Left lobe of liver (tissue), 2 donors: Measurements from ENCODE around the gene GET3. TPM values are rescaled to one million over a fixed set of nuclear protein-coding genes. Genes with fewer than 3 reads are reported as not detected.
"Not testable (repeated sequence)": the region's sequence is repeated elsewhere in the genome, so short reads cannot be mapped to it uniquely, and the experiment has no call there.

Source experiments
- ATAC-seq: fragments of 200-7000 bp; cut with Tn5 transposase; one replicate; pipeline ENCODE4 v1.9.1; 2020; ENCODE audit warnings: mild to moderate bottlenecking, moderate library complexity
- DNase-seq: peaks from one replicate; pipeline ENCODE4 v3.0.0-alpha.2; 2020; ENCODE audit warnings: low spot score
- total RNA-seq: library from RNA; stranded (reverse); gene quantifications from one replicate; pipeline ENCODE4 v1.2.1, GENCODE V29; 2021
- donor health status: DM: no; HTN: no; CAD: no; lungs with moderate emphysema.
- donor health status: DM: no; HTN: yes; CAD: no.

Gene GET3
- total RNA-seq, 1 donor from 2014 or later = 23.0 TPM

GRCh38 chr19:12789904-12790619 is 52.8 kb downstream of the GET3 start:
- ATAC-seq (peak; percentile 50), DNase-seq (peak; percentile 97)

- no peak for ATAC-seq
Observed at GRCh38 chr19:12790628-12791344, 53.5 kb downstream of the GET3 start.

GRCh38 chr19:12791345-12792050 is 54.2 kb downstream of the GET3 start, which contains the start of gene JUNB:
Gene JUNB, plus strand, starts transcription at chr19:12791486. Its CDS starts 286 bp downstream, at chr19:12791772.
- ATAC-seq (peak; percentile 55), DNase-seq (peak; percentile 99)

More at GRCh38 chr19:12790628-12791344, 53.5 kb downstream of the GET3 start:
- DNase-seq = no peak

GRCh38 chr19:12792051-12792852 is 55.0 kb downstream of the GET3 start:
- DNase-seq = peak; percentile 80
- ATAC-seq = peak; percentile 0

DNA sequence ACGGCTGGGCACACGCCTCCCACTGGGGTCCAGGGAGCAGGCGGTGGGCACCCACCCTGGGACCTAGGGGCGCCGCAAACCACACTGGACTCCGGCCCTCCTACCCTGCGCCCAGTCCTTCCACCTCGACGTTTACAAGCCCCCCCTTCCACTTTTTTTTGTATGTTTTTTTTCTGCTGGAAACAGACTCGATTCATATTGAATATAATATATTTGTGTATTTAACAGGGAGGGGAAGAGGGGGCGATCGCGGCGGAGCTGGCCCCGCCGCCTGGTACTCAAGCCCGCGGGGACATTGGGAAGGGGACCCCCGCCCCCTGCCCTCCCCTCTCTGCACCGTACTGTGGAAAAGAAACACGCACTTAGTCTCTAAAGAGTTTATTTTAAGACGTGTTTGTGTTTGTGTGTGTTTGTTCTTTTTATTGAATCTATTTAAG is 55.6 kb downstream of the GET3 start:
- ATAC-seq (no peak), DNase-seq (no peak)

DNA sequence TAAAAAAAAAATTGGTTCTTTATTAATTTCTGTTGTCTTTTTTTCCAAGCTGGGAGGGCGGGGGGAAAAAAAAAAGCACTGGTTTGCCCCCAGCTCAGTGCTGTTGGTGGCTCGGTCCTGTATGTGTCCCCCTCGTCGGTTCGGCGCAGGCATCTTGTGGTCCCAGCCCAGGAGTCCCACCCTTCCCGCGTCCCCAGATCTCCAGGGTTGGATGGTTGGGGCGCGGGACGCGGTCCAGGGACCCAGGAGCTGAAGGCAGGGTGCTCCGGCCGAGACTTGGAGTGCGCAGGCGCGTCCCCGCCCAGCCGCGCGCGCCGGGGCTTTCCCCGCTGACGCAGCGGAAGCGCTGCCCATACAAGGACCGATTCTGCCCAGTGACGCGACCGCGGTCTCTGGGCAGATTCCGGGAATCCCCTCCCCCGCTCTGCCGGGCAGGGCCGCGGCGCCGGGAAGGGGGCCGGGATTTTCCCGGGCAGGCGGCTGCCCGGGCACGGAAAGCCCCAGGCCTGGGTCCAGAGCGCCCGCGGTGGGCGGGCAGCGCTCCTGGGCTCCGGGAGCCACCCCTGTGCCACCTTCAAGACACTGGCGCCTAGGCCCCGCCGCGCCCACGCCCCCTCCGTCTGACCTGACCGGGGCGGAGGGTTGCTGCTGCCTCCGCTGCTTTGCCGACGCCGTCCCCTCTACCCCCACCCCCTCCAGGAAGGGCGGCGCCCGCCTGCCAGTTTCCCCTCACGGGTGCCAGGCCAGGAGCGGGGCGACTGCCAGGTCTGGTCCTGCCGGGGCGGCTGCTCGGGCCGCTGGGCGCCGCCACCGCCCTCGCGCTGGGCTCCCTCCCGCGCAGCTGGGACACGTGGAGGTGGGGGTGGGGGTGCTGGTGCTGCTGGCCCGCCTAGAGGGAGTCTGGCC is 56.2 kb downstream of the GET3 start:
- DNase-seq (peak; percentile 98), ATAC-seq (peak; percentile 49)

GRCh38 chr19:12794196-12794941 is 57.1 kb downstream of the GET3 start:
- DNase-seq (no peak), ATAC-seq (no peak)

DNA sequence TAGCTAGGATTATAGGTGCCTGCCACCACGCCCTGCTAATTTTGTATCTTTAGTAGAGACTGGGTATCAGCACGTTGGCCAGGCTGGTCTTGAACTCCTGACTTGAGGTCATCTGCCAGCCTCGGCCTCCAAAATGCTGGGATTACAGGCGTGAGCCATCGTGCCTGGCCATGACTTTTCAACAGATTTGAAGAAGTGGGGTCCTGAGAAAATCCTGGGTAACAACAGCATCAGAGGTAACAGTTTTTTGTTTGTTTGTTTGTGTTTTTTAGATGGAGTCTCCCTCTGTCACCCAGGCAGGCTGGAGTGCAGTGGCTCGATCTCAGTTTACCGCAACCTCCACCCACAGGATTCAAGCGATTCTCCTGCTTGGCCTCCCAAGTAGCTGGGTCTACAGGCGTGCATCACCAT is 57.7 kb downstream of the GET3 start:
- DNase-seq (no peak), ATAC-seq (no peak)

GRCh38 chr19:12796146-12797071 is 59.1 kb downstream of the GET3 start:
- DNase-seq (peak; percentile 76), ATAC-seq (peak; percentile 45)

- no peak for DNase-seq
Observed at GRCh38 chr19:12797141-12797587, 59.9 kb downstream of the GET3 start.

GRCh38 chr19:12797607-12798006 is 60.3 kb downstream of the GET3 start:
- ATAC-seq, DNase-seq: not testable (repeated sequence)

More at GRCh38 chr19:12797141-12797587, 59.9 kb downstream of the GET3 start:
- ATAC-seq = no peak

Other genes starting within 250 kb of the GET3 start
- gene ZNF564, start 186.0 kb upstream of the GET3 start, total RNA-seq = 5.3 TPM
- gene ZNF490, start 126.7 kb upstream of the GET3 start, total RNA-seq = 3.9 TPM
- 9.1 TPM for gene ZNF791, start 126.6 kb upstream of the GET3 start, total RNA-seq
- 54.8 TPM for gene MAN2B1, start 70.8 kb upstream of the GET3 start, total RNA-seq
- gene WDR83, start 70.7 kb upstream of the GET3 start, total RNA-seq = 3.8 TPM
- gene DHPS, start 55.6 kb upstream of the GET3 start, total RNA-seq = 41.6 TPM
- gene GNG14, start 49.5 kb upstream of the GET3 start, total RNA-seq = not detected
- gene FBXW9, start 40.9 kb upstream of the GET3 start, total RNA-seq = 3.3 TPM
- 19.5 TPM for gene TNPO2, start 13.6 kb upstream of the GET3 start, total RNA-seq
- gene TRIR, start 2.8 kb upstream of the GET3 start, total RNA-seq = 91.0 TPM
- not detected for gene BEST2, start 14.3 kb downstream of the GET3 start, total RNA-seq
- gene HOOK2, start 38.1 kb downstream of the GET3 start, total RNA-seq = 23.2 TPM
- gene JUNB, start 54.0 kb downstream of the GET3 start, total RNA-seq = 16.3 TPM
- gene PRDX2, start 64.3 kb downstream of the GET3 start, total RNA-seq = 224 TPM
- gene THSD8, start 64.6 kb downstream of the GET3 start, total RNA-seq = 1.5 TPM
- 3.0 TPM for gene RNASEH2A, start 69.1 kb downstream of the GET3 start, total RNA-seq
- gene RTBDN, start 97.1 kb downstream of the GET3 start, total RNA-seq = not detected
- gene MAST1, start 101.0 kb downstream of the GET3 start, total RNA-seq = 0.86 TPM
- gene DNASE2, start 144.0 kb downstream of the GET3 start, total RNA-seq = 22.3 TPM
- 0.35 TPM for gene KLF1, start 149.7 kb downstream of the GET3 start, total RNA-seq
- gene GCDH, start 153.7 kb downstream of the GET3 start, total RNA-seq = 109 TPM
- gene SYCE2, start 181.8 kb downstream of the GET3 start, total RNA-seq = not detected
- gene FARSA, start 196.2 kb downstream of the GET3 start, total RNA-seq = 34.2 TPM
- gene CALR, start 201.1 kb downstream of the GET3 start, total RNA-seq = 1,041 TPM
- gene RAD23A, start 208.4 kb downstream of the GET3 start, total RNA-seq = 42.6 TPM
- gene GADD45GIP1, start 219.7 kb downstream of the GET3 start, total RNA-seq = 12.0 TPM
- not detected for gene DAND5, start 232.1 kb downstream of the GET3 start, total RNA-seq